Frontal cortex (tissue), 4 donors: ENCODE results near the gene ERICH6. TPM values are rescaled to one million over a fixed set of nuclear protein-coding genes. Genes with fewer than 3 reads are reported as not detected.

Experiments used
- DNase-seq, 2 donors: peaks; one replicate each; pipeline ENCODE4 v3.0.0; 2012; ENCODE audit warnings: low spot score in 2 of 2
- FAIRE-seq: peaks from 2 replicates; lab custom pipeline; 2012; peaks lifted over from hg19 to GRCh38; lab: Jason Lieb, UNC
- total RNA-seq: library from RNA; depleted of rRNA; stranded (reverse); fragments of >200 nt; gene quantifications from one replicate; pipeline ENCODE4 v1.2.3, GENCODE V29; 2014
- donor health status: control.
- donor health status: control.
- donor health status: control.

ERICH6 gene
- under 0.01 TPM for total RNA-seq

- DNase-seq (peak; percentile 57 to 83), FAIRE-seq (no peak)
Measured at GRCh38 chr3:150703756-150704344, at the start of gene ERICH6. Gene ERICH6 (minus strand): TSS chr3:150703920. CDS start chr3:150703898, 22 bp downstream.

- FAIRE-seq: no peak
Measured at GRCh38 chr3:150751781-150752263, 48.1 kb upstream of the ERICH6 start.

GRCh38 chr3:150749255-150749654, 45.5 kb upstream of the ERICH6 start:
- no peak for FAIRE-seq

More at GRCh38 chr3:150751781-150752263, 48.1 kb upstream of the ERICH6 start:
- DNase-seq: no peak

GRCh38 chr3:150748684-150749047, 44.9 kb upstream of the ERICH6 start:
- FAIRE-seq: no peak
- DNase-seq: no peak

More at GRCh38 chr3:150749255-150749654, 45.5 kb upstream of the ERICH6 start:
- no peak for DNase-seq

GRCh38 chr3:150747886-150748683, 44.4 kb upstream of the ERICH6 start:
- no peak for FAIRE-seq
- no peak for DNase-seq

- FAIRE-seq: no peak
- no peak for DNase-seq
Measured at GRCh38 chr3:150746791-150747590, 43.3 kb upstream of the ERICH6 start.

GRCh38 chr3:150745832-150746231, 42.1 kb upstream of the ERICH6 start:
- FAIRE-seq: no peak

GRCh38 chr3:150744919-150745211, 41.1 kb upstream of the ERICH6 start:
- no peak for DNase-seq
- FAIRE-seq: no peak

More at GRCh38 chr3:150745832-150746231, 42.1 kb upstream of the ERICH6 start:
- no peak for DNase-seq

- DNase-seq (no peak), FAIRE-seq (no peak)
Measured at GRCh38 chr3:150744041-150744918, 40.6 kb upstream of the ERICH6 start.

GRCh38 chr3:150743508-150743907, 39.8 kb upstream of the ERICH6 start:
- FAIRE-seq: no peak
- DNase-seq: no peak

GRCh38 chr3:150742679-150743078, 39.0 kb upstream of the ERICH6 start:
- DNase-seq: no peak

GRCh38 chr3:150742141-150742523, 38.4 kb upstream of the ERICH6 start:
- DNase-seq (no peak), FAIRE-seq (no peak)

More at GRCh38 chr3:150742679-150743078, 39.0 kb upstream of the ERICH6 start:
- FAIRE-seq: no peak

GRCh38 chr3:150741497-150742140, 37.9 kb upstream of the ERICH6 start:
- no peak for FAIRE-seq

GRCh38 chr3:150740733-150741496, 37.2 kb upstream of the ERICH6 start:
- no peak for DNase-seq
- FAIRE-seq: no peak

More at GRCh38 chr3:150741497-150742140, 37.9 kb upstream of the ERICH6 start:
- DNase-seq: no peak

GRCh38 chr3:150739877-150740645, 36.3 kb upstream of the ERICH6 start:
- FAIRE-seq: no peak
- DNase-seq: no peak

- no peak for DNase-seq
- no peak for FAIRE-seq
Measured at GRCh38 chr3:150739200-150739863, 35.6 kb upstream of the ERICH6 start.

- no peak for DNase-seq
- no peak for FAIRE-seq
Measured at GRCh38 chr3:150738688-150739087, 35.0 kb upstream of the ERICH6 start.
